ENCODE measurements around the gene CD55. TPM values are rescaled to one million over a fixed set of nuclear protein-coding genes. Genes with fewer than 3 reads are reported as not detected.

CD55 gene
- total RNA-seq, 4 donors from 2014 or later = 75.2 to 428 (median 110) TPM

GRCh38 chr1:207315435-207315834 lies 6.0 kb upstream of the CD55 start:
- TF ChIP-seq CTCF (IDR thresholded peaks at IDR 0.05 in 4 of 5, conservative IDR thresholded peaks at IDR 0.05 in 1 of 5) (no peak), POLR2A (IDR thresholded peaks at IDR 0.05) (no peak)
- Histone ChIP-seq H3K27ac (no peak overlapping the region), H3K27me3 (no peaks in the 10 kb centered on the region), H3K4me3 (no peak overlapping the region), H3K4me1 (peaks cover 28 to 34% of the 10 kb centered on the region in 2 donors), H3K36me3 (no peaks in the 10 kb centered on the region), H3K9me3 (no peaks in the 10 kb centered on the region)
- intact Hi-C loops (cut with DNase I; ENCODE audit: low total_unique reads) (loop anchor here (10.0 kb wide), 1 partner anchor 929 kb away; the partner anchor contains the start of gene PLXNA2), in situ Hi-C loops (cut with MboI; ENCODE audit: low sequenced_read_pairs in 4 of 4) (loop anchor here in 1 of 4 donors (25.0 kb wide), 1 partner anchor 603 kb away; no protein-coding TSS in a partner anchor)
- no peak for DNase-seq
- ATAC-seq = no peak

- Histone ChIP-seq H3K9me3 (no peaks in the 10 kb centered on the region), H3K4me1 (peaks cover 23 to 34% of the 10 kb centered on the region in 2 donors), H3K27ac (peak overlapping the region; percentile 96 to 100 (median 98)), H3K4me3 (no peak overlapping the region), H3K27me3 (no peaks in the 10 kb centered on the region), H3K36me3 (no peaks in the 10 kb centered on the region)
- ATAC-seq (no peak), DNase-seq (peak in 1 of 2 donors; percentile 29)
- in situ Hi-C loops (cut with MboI; ENCODE audit: low sequenced_read_pairs in 4 of 4) = loop anchor here in 1 of 4 donors (25.0 kb wide), 1 partner anchor 604 kb away; no protein-coding TSS in a partner anchor
- TF ChIP-seq POLR2A (IDR thresholded peaks at IDR 0.05) = no peak
- peak in 1 of 5 experiments; percentile 24 for TF ChIP-seq CTCF (IDR thresholded peaks at IDR 0.05 in 4 of 5, conservative IDR thresholded peaks at IDR 0.05 in 1 of 5)
- intact Hi-C loops (cut with DNase I; ENCODE audit: low total_unique reads) = loop anchor here (10.0 kb wide), 1 partner anchor 929 kb away; the partner anchor contains the start of gene PLXNA2
Measured at GRCh38 chr1:207316141-207316540, 5.3 kb upstream of the CD55 start.

- DNase-seq = peak in 1 of 2 donors; percentile 36
- no peaks in the 10 kb centered on the region for H3K9me3 ChIP-seq
- ATAC-seq = peak in 1 of 2 donors; percentile 8
- peaks cover 16 to 34% of the 10 kb centered on the region in 2 donors for H3K4me1 ChIP-seq
- in situ Hi-C loops (cut with MboI; ENCODE audit: low sequenced_read_pairs in 4 of 4) = loop anchor here in 1 of 4 donors (25.0 kb wide), 1 partner anchor 605 kb away; no protein-coding TSS in a partner anchor
- H3K27ac ChIP-seq = peak overlapping the region; percentile 96 to 100 (median 98)
- intact Hi-C loops (cut with DNase I; ENCODE audit: low total_unique reads) = loop anchor here (10.0 kb wide), 1 partner anchor 928 kb away; the partner anchor contains the start of gene PLXNA2
- no peaks in the 10 kb centered on the region for H3K27me3 ChIP-seq
- H3K4me3 ChIP-seq = no peak overlapping the region
- H3K36me3 ChIP-seq = no peaks in the 10 kb centered on the region
- no peak for TF ChIP-seq CTCF (IDR thresholded peaks at IDR 0.05 in 4 of 5, conservative IDR thresholded peaks at IDR 0.05 in 1 of 5)
- no peak for TF ChIP-seq POLR2A (IDR thresholded peaks at IDR 0.05)
Measured at GRCh38 chr1:207316622-207317391, 4.7 kb upstream of the CD55 start.

- in situ Hi-C loops (cut with MboI; ENCODE audit: low sequenced_read_pairs in 4 of 4) (loop anchor here in 1 of 4 donors (25.0 kb wide), 1 partner anchor 605 kb away; no protein-coding TSS in a partner anchor), intact Hi-C loops (cut with DNase I; ENCODE audit: low total_unique reads) (loop anchor here (10.0 kb wide), 1 partner anchor 927 kb away; the partner anchor contains the start of gene PLXNA2)
- H3K4me3 ChIP-seq = no peak overlapping the region
- H3K4me1 ChIP-seq = peaks cover 11 to 26% of the 10 kb centered on the region in 2 donors
- DNase-seq = no peak
- TF ChIP-seq POLR2A (IDR thresholded peaks at IDR 0.05) = no peak
- no peak for TF ChIP-seq CTCF (IDR thresholded peaks at IDR 0.05 in 4 of 5, conservative IDR thresholded peaks at IDR 0.05 in 1 of 5)
- no peaks in the 10 kb centered on the region for H3K36me3 ChIP-seq
- no peaks in the 10 kb centered on the region for H3K9me3 ChIP-seq
- peak overlapping the region; percentile 96 to 100 (median 98) for H3K27ac ChIP-seq
- no peaks in the 10 kb centered on the region for H3K27me3 ChIP-seq
- no peak for ATAC-seq
Measured at GRCh38 chr1:207317561-207317960, 3.9 kb upstream of the CD55 start.

Data from gastrocnemius medialis (tissue), 4 donors.